GM12878 (cell line): ENCODE data around the gene RAD51B. TPM values are rescaled to one million over a fixed set of nuclear protein-coding genes. Genes with fewer than 3 reads are reported as not detected.

Experiments
- ATAC-seq: fragments of 200-7000 bp; cut with Tn5 transposase; 3 replicates; pipeline ENCODE4 v1.9.1; 2020; ENCODE audit warnings: mild to moderate bottlenecking, moderate library complexity
- BruUV-seq: library from RNA; stranded (reverse); fragments of 400-500 nt; replicated peaks from 2 replicates; lab custom pipeline; 2021; lab: Mats Ljungman, UMichigan
- CTCF ChIA-PET: fragments of 300-600 bp; sonication (Branson Sonifier 250); formaldehyde crosslinking; extraction: SDS; loops from one replicate; lab custom pipeline; 2021; ENCODE audit warnings: inconsistent platforms; lab: Yijun Ruan, JAX
- POLR2A ChIA-PET: fragments of 350-600 bp; formaldehyde crosslinking; extraction: SDS; loops from one replicate; lab custom pipeline; 2021; ENCODE audit warnings: inconsistent platforms; lab: Charles Lee
- RAD21 ChIA-PET: fragments of 300-600 bp; sonication (Branson Sonifier 250); formaldehyde crosslinking; loops from one replicate; lab custom pipeline; 2023; ENCODE audit warnings: antibody characterized with exemption; ENCODE audit not compliant: unreplicated experiment; lab: Charles Lee
- SMC1A ChIA-PET: fragments of 300-600 bp; sonication (Branson Sonifier 250); formaldehyde crosslinking; loops from one replicate; lab custom pipeline; 2023; ENCODE audit not compliant: unreplicated experiment, uncharacterized antibody; lab: Charles Lee
- DNase-seq: peaks from one replicate; pipeline ENCODE4 v3.0.0-alpha.2; 2011; ENCODE audit warnings: low read depth, low spot score
- FAIRE-seq: peaks from 3 replicates; lab custom pipeline; 2011; peaks lifted over from hg19 to GRCh38; lab: Jason Lieb, UNC
- H2AFZ ChIP-seq: 2 replicates; pipeline ENCODE4 v1.6.0; 2011; ENCODE audit warnings: low read depth, low read length, control low read depth; ENCODE audit not compliant: control insufficient read depth
- H3K27ac ChIP-seq: 2 replicates; pipeline ENCODE4 v1.5.1; 2011; ENCODE audit warnings: control low read depth; ENCODE audit not compliant: control insufficient read depth, insufficient read depth
- H3K27me3 ChIP-seq, 2 experiments: replicated peaks in 1 of 2; 2 replicates each; pipeline versions ENCODE4 v1.6.0 to v1.6.1; 2011; ENCODE audit warnings: low read length in 1 of 2; ENCODE audit not compliant: control insufficient read depth in 2 of 2, insufficient read depth in 2 of 2
- H3K36me3 ChIP-seq, 2 experiments: 2 replicates each; pipeline ENCODE4 v1.5.1; 2011; ENCODE audit warnings: low read length in 1 of 2; ENCODE audit not compliant: control insufficient read depth in 2 of 2, insufficient read depth in 2 of 2
- H3K4me1 ChIP-seq: 2 replicates; pipeline ENCODE4 v1.6.1; 2011; ENCODE audit warnings: mild to moderate bottlenecking, low read length, moderate library complexity, mixed read lengths; ENCODE audit not compliant: control insufficient read depth, insufficient read depth
- H3K4me2 ChIP-seq: 2 replicates; pipeline ENCODE4 v1.6.0; 2011; ENCODE audit warnings: control low read depth; ENCODE audit not compliant: control insufficient read depth, insufficient read depth
- H3K4me3 ChIP-seq: fragments of 200-600 bp; sonication (generic); 2 replicates; pipeline ENCODE4 v1.5.1; 2016
- H3K79me2 ChIP-seq: 2 replicates; pipeline ENCODE4 v1.6.0; 2011; ENCODE audit warnings: low read length; ENCODE audit not compliant: control insufficient read depth, insufficient read depth
- H3K9ac ChIP-seq: 2 replicates; pipeline ENCODE4 v1.8.0; 2011; ENCODE audit warnings: low read length, control low read depth, mixed read lengths; ENCODE audit not compliant: control insufficient read depth, insufficient read depth
- H3K9me3 ChIP-seq: replicated peaks from 3 replicates; pipeline ENCODE4 v1.5.1; 2011; ENCODE audit warnings: mild to moderate bottlenecking, low read length; ENCODE audit not compliant: control insufficient read depth, insufficient read depth
- H4K20me1 ChIP-seq: 2 replicates; pipeline ENCODE4 v1.6.0; 2011; ENCODE audit not compliant: control insufficient read depth, insufficient read depth
- BRCA1 ChIP-seq: IDR thresholded peaks from 2 replicates; pipeline ENCODE4 v1.6.1; 2011; ENCODE audit warnings: low read depth, low read length, improper control_type of control experiment
- CHD2 ChIP-seq: IDR thresholded peaks from 2 replicates; pipeline ENCODE4 v1.6.1; 2011; ENCODE audit warnings: low read depth, low read length, improper control_type of control experiment, borderline replicate concordance
- EED ChIP-seq: sonication (generic); IDR thresholded peaks from 2 replicates; pipeline ENCODE4 v1.6.1; 2016; ENCODE audit warnings: antibody characterized with exemption, low read depth
- KAT2A ChIP-seq: conservative IDR thresholded peaks from 2 replicates; pipeline ENCODE4 v1.6.1; 2011; ENCODE audit warnings: low read depth, low read length; ENCODE audit not compliant: control insufficient read depth
- NR2F1 ChIP-seq: fragments of 450-650 bp; conservative IDR thresholded peaks from 2 replicates; pipeline ENCODE4 v1.6.1; 2017; ENCODE audit warnings: mild to moderate bottlenecking
- POU2F2 ChIP-seq: IDR thresholded peaks from 3 replicates; pipeline ENCODE4 v1.6.1; 2011; ENCODE audit warnings: low read depth, mild to moderate bottlenecking, low read length, borderline replicate concordance
- TCF12 ChIP-seq: IDR thresholded peaks from 2 replicates; pipeline ENCODE4 v1.6.1; 2011; ENCODE audit warnings: low read depth, mild to moderate bottlenecking, low read length
- WGBS: methylation state at CpG from one replicate; pipeline ENCODE4 v1.1.6; 2016; ENCODE audit warnings: low lambda C conversion rate; ENCODE audit not compliant: insufficient replicate concordance, insufficient coverage; ENCODE audit errors: missing lambda C conversion rate; 5-methylcytosine and 5-hydroxymethylcytosine counted together
- in situ Hi-C: fragments of 300-500 bp; cut with MboI; formaldehyde crosslinking; loops from 9 replicates; pipeline ENCODE4 v1.14.3; 2018; ENCODE audit warnings: mixed read lengths
- intact Hi-C: fragments of 100-400 bp; cut with micrococcal nuclease; formaldehyde crosslinking; loops from one replicate; pipeline ENCODE4 v1.14.2; 2022; ENCODE audit not compliant: unreplicated experiment
- polyA plus RNA-seq, 11 experiments: library from polyadenylated mRNA; depleted of rRNA in 4 of 11; unstranded in 6 of 11; stranded (reverse) in 5 of 11; fragments of >200 nt; fragmentation: Nextera tagmentation in 4 of 11; fragmentation: Illumina TruSeq in 1 of 11; extraction: Ambion mirVana in 4 of 11; extraction: Trizol in 1 of 11; gene quantifications; 1 replicate in 1 of 11; 2 replicates in 10 of 11; pipeline versions ENCODE4 v1.2.1 to v1.2.3, GENCODE V29; 2011 to 2016; ENCODE audit warnings: inconsistent platforms in 2 of 11, missing spikeins in 2 of 11, low read depth in 1 of 11
- total RNA-seq, 4 experiments: library from RNA; depleted of rRNA in 3 of 4; stranded (reverse); fragments of >200 nt in 3 of 4; fragmentation: Illumina TruSeq in 1 of 4; extraction: Trizol in 1 of 4; gene quantifications; 2 replicates each; pipeline versions ENCODE4 v1.2.1 to v1.2.3, GENCODE V29; 2013 to 2021
- TF ChIP-seq, protein P1 (sequence below): fragments of 150-350 bp; IDR thresholded peaks from 2 replicates; pipeline ENCODE4 v1.6.1; 2014; ENCODE audit warnings: mild to moderate bottlenecking, low read depth, low read length
- TF ChIP-seq, protein P2 (sequence below): fragments of 450-650 bp; IDR thresholded peaks from 2 replicates; pipeline ENCODE4 v1.6.1; 2017; ENCODE audit warnings: borderline replicate concordance

RAD51B gene
- total and polyA plus RNA-seq, 10 of the 15 experiments (the other 5 are each of a cell fraction or from before 2014, with no cell fraction given) = 9.8 to 26.8 (median 21.3) TPM

DNA sequence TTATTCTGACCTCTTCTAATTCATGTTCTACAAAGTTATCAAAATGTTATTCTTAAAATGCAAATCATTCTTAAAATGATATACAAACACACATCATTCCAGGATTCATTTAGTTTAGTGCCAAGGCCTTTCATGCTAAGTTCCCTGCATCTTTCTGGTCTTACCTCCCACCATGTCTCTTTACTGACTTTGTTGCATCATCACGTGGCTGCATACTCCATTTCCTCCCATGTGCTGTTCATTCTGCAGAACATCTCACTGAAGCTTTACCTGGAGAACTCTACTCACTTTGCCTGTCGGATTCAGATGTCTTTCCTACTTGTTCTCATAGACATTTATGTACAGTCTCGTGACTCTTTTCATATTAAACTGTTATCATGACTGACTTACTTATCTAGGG is 278.1 kb downstream of the RAD51B start:
- H3K9me3 ChIP-seq = peaks cover 25% of the 10 kb centered on the region
- CTCF ChIA-PET = no interaction called here
- H3K4me1 ChIP-seq = no peaks in the 10 kb centered on the region
- DNase-seq (no peak), ATAC-seq (no peak), FAIRE-seq (no peak)
- SMC1A ChIA-PET = interaction anchor here (1.4 kb wide), 1 partner anchor 15 kb away, joined by 4 read pairs; no protein-coding TSS in a partner anchor
- no peaks in the 10 kb centered on the region for H4K20me1 ChIP-seq
- RAD21 ChIA-PET = no interaction called here
- H3K27ac ChIP-seq = no peak overlapping the region
- H2AFZ ChIP-seq = no peak overlapping the region
- H3K9ac ChIP-seq = no peak overlapping the region
- H3K79me2 ChIP-seq = no peaks in the 10 kb centered on the region
- no TSS peak for BruUV-seq
- WGBS = 57% methylated on average over 3 of the region's 3 CpGs
- H3K4me3 ChIP-seq = no peak overlapping the region
- in situ Hi-C loops (no loop called here), intact Hi-C loops (no loop called here)
- no peaks in the 10 kb centered on the region for H3K36me3 ChIP-seq
- POLR2A ChIA-PET = no interaction called here
- TF ChIP-seq EED (no peak), KAT2A (no peak), POU2F2 (no peak), TCF12 (no peak), BRCA1 (no peak), CHD2 (no peak), NR2F1 (no peak)
- TF ChIP-seq, protein P1, sequence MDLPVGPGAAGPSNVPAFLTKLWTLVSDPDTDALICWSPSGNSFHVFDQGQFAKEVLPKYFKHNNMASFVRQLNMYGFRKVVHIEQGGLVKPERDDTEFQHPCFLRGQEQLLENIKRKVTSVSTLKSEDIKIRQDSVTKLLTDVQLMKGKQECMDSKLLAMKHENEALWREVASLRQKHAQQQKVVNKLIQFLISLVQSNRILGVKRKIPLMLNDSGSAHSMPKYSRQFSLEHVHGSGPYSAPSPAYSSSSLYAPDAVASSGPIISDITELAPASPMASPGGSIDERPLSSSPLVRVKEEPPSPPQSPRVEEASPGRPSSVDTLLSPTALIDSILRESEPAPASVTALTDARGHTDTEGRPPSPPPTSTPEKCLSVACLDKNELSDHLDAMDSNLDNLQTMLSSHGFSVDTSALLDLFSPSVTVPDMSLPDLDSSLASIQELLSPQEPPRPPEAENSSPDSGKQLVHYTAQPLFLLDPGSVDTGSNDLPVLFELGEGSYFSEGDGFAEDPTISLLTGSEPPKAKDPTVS = no peak
- TF ChIP-seq, protein P2, sequence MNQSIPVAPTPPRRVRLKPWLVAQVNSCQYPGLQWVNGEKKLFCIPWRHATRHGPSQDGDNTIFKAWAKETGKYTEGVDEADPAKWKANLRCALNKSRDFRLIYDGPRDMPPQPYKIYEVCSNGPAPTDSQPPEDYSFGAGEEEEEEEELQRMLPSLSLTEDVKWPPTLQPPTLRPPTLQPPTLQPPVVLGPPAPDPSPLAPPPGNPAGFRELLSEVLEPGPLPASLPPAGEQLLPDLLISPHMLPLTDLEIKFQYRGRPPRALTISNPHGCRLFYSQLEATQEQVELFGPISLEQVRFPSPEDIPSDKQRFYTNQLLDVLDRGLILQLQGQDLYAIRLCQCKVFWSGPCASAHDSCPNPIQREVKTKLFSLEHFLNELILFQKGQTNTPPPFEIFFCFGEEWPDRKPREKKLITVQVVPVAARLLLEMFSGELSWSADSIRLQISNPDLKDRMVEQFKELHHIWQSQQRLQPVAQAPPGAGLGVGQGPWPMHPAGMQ = no peak
- no peaks in the 10 kb centered on the region for H3K27me3 ChIP-seq
- no peak overlapping the region for H3K4me2 ChIP-seq
